ENCODE data around the gene ENPP6.
"Not testable (repeated sequence)": the region's sequence is repeated elsewhere in the genome, so short reads cannot be mapped to it uniquely, and the experiment has no call there.

Gene ENPP6

DNA sequence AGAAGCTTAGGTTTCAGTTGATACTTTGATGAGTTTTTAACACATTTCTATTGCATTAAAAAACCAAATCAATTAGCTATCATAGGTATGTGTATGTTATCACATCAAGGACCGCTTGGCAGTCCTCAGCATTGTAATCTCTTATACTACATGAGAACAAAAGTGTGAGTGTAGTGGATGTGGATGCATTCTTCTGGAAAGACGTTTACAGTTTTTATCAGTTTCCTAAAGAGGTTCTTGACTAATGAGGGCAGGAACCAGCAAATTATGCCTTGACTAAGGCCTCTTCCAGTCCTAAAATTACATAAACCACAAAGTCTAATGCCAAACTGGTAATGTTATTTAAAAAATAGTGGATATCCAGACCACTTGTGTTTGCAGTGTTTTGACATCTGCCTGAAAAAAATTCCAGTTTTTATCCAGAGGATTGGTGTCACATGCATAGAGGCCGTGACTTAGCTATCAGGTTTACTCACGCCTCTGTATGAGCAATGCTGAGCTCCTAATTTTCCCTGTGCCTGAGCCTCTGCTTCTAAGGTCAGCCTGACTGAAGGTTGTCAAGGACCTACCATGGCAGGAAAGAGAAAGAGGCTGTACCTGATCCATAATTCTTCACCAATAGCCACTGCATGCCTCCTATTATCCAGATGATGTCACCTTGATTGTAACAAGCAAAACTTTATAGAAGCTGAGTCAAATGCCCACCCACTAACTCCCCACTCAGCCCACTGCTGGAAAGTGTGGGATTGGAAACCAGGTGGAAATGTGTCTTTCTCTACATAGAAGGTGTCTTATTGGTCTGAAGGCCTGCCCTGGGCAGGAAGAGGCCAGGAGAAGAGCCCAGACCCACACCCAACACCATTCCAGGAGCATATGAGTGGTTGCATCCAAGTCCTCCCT is 68.7 kb downstream of the ENPP6 start:
- DNase-seq (ENCODE audit: low read depth in 2 of 2) = no peak

DNA sequence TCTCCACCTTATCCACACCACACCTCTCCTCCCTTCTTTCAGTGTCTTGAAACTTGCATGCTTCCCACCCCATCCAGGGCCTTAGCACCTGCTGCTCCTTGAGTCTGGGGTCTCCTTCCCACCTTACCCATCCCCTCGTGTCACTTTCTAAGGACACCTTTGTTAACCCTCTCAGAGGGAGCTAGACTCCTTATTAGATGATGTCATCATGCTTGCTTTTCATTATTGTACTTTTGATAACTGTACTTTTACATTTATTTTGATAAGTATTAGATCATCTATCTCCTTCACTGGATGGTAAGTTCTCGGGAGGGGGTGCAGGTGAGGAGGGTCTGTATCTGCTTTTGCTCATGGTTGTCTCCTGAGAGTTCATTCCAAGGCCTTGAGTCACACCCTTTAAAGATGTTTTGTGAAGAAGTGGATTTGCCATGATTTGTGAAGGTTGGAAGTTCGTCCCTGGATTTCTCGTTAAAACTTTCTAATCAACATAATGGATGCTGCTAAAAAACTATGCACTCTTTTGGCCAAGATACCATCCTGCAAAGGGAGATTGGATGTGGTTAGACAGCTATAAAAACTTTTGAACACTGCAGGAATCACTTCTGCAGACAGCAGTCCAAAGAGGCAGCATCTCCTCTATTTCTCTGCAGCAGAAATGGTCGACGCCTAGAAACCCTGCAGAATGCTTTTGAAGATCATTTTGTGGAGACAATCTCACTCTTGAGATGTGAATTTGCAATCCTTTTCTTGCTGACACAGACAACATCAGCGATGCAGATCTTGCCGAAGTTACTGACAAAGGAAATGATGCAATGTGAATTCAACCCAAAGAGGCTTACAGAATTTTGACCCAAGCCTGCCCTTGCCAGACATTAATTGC is 69.6 kb downstream of the ENPP6 start:
- no peak for DNase-seq (ENCODE audit: low read depth in 2 of 2)

DNA sequence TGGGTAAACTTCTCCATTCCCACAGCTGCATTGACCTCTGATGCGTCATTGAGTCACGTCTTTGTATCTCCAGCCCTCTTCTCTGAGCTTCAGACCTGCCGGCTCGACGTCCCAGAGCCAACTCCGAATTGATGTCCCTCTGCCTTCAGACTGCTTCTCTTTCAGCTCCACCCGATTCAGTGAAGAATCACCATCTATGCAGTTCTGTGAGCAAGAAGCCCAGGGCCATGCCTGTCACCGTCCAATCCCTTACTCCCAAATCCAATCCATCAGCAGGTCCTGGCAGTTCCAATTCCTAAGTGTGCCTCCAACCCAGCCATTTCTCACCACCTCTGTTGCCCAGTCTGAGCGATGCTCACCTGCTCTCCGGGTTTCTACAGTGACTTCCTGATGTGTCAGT is 70.7 kb downstream of the ENPP6 start:
- no peak for DNase-seq (ENCODE audit: low read depth in 2 of 2)

DNA sequence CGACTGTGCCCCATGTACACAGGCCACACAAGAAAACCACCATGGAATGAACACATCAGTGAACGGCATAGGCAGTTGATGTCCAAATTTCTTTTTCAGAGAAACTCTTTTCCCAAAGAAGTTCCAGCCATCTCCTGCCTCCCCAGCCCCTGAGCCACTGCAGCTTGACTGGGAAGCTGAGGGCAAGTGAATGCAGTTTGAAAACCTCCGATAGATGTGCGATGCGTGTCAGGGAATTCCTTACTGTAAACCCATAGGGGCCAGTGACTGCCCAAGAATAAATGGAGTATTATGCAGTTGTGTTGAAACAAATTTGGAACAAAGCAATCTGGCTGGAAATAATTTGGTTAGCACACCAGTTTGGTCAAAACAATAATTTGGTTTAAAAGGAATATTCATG is 72.1 kb downstream of the ENPP6 start:
- no peak for DNase-seq (ENCODE audit: low read depth in 2 of 2)

DNA sequence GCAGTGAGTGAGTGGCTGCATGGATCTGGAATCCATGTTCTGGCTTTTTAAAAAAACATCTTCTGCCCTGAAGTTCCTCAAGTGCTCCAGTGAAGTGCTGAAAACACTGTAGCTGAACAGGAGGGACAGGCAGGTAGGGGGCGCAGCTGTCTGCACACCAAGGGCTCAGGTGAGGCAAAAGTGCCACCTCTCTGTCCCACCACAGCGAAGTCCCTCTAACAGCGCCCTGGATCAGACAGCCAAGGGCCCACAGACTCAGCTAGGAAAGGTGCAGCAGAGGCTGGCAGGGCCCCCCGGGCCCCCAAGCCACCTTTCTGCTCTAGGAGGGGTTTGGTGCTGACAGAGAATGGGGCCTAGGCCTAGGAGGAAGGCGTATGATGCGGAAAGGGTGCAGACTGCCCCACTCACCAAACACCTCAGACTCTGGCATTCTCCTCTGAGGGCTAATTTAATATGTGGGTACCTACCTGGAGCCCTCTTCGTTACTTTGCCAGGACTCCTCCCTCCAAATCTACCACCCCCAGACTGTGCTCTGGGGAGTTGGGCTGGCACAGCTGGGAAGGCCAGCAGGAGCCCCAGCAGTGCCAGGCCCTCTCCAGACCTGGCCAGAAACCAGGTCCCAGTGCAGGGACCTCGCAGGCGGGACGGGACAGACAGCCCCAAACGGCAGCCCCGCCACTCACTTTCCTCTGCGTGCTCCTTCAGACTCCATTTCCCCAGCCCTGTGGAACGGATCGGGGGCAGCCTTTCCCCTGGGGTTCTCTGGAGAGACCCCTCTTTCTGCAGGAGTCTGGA is 73.7 kb downstream of the ENPP6 start:
- no peak for DNase-seq (ENCODE audit: low read depth in 2 of 2)

DNA sequence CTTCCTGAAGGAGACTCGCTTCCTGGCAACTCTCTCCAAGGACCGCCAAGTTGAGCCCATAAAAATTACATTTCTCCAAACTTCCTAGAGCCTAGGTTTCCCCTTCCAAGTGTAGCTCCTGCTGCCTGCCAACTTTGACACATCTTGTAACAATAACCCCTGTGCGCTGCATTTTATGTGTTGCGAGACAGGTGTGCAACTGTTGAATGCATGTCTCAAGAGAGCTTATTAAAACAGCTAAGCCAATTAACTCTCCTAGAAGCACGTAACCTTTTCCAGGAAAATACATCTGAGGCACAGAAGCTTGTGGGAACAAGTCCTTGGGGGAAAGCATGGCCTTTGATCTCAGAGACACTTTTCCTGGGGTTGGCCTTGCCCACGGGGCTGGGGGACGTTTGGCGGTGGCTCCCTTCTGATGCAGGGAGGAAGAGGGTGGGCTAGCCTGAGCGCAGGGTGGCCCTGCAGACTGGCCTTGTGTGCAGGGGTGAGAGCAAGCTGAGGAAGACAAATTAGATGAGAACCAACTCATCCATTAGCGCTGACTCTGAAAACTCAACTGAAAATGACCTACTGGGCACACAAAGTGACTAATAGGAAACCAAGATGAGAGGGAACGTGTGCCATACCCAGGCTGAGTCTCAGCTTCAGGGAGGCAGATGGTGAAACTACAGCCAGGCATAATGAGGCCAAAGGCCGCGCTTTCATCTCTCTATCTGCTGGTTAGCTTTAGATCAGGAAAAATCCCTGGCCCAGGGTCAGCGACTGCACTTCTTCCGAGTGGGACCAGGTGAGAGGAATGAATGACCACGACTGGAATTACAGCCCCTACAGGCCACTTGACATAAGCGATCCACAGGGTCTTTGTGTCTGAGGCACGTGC is 75.3 kb downstream of the ENPP6 start:
- DNase-seq (ENCODE audit: low read depth in 2 of 2) = no peak

DNA sequence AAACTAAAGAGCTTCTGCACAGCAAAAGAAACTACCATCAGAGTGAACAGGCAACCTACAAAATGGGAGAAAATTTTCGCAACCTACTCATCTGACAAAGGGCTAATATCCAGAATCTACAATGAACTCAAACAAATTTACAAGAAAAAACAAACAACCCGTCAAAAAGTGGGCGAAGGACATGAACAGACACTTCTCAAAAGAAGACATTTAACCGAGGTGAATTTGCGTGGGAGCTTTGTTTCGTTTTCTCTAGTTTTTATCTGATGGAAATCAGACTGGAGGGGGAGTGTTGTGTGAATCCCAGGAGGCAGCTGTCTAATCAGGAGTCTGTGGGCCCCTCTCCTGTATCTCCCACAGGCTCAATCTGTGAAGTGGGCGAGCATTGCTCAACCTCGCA is 76.8 kb downstream of the ENPP6 start:
- DNase-seq (ENCODE audit: low read depth in 2 of 2) = not testable (repeated sequence)

DNA sequence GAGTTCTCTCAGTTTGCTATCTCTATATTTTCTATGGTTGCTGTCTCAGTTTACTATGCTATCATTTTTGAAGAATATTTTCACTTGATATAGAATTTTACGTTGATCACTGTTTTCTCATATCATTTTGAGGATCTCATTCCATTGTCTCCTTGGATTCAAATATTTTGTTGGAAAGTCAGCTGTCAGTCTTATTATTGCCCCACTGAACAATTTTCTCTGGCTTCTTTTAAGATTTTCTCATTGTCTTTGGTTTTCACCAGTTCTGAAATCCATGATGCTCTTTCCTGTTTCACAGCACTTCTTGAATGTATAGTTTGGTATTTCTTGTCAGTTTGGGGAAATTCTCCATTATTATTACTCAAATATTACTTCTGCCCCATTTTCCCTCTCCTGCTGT is 81.1 kb downstream of the ENPP6 start:
- no peak for DNase-seq (ENCODE audit: low read depth in 2 of 2)

DNA sequence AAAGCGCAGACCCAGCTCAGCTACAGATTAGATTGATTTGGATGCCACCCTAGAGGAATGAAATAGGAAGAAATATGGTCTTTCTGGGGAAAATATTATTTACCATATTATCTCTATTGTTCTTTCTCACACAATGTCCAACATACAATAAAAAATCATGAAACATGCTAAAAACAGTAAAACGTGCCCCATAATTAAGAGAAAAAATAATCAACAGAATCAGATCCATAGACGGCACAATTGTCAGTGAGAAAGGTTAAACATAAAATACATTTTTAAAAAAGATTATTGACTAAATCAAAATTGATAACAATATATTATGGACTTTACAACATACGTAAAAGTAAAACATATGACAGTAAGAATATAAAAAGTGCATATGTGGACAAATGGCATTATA is 90.9 kb downstream of the ENPP6 start:
- DNase-seq (ENCODE audit: low read depth in 2 of 2) = no peak

DNA sequence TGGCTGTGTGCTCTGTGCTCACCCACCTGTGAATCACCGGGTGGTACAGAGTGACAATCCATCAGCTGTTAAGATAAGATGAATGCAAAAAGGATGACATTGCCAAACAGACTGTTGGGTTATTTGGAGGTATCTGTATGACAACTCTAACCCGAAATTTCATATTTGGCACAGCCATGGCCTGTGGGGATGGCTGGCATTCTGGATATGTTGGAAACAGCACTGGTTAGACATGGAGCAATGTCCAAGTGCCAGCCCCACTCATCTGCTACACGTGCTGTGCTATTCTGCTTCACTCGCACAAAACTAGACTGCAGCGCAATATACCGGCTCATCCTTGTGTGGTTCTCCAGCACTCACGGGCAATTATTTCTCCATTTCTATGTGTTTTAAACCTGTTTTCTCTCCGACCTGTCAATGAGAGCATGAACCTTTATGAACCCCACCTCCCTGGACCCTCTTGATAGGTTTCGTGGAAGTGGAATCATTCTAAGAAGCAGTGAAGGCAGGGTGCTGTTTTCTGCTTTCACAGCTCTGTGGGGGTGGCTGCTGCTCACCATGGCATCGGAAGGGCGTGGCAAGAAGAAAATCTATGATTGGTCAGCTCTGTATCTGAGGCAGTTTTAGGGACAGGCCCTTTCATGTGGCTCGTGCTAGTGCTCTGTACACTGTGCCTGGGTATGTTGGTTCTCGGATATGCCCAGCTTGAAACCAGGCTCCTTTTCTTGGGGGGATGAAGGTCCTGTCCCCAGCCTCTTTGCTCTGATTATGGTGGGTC is 94.9 kb downstream of the ENPP6 start:
- no peak for DNase-seq (ENCODE audit: low read depth in 2 of 2)

DNA sequence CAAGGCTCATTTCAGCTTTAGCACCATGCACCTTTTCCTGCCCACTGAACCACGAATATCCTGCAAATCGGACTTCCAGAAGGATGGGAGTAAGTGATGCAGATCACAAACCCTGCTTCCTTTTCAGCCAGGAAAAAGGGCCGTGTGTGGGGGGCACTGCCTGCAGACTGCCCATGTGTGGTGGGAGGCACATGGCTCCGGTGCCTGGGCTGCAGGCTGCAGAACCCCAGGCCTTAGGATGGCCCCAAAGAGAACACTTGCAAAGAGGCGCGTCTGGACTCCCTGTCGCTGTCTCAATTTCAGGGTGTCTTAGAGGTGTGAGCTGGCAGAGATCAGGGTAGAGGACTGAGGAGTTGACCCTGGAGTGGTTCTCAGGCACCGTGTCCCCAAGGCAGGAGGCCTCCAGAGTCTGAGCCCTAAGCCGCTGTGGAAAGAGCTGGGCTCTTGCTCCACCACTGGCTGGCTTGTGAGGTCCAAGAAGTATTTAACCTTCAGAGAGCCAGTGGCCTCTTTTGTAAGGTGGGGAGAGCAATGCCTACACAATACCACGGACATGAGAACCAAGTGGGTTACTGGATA is 97.0 kb downstream of the ENPP6 start:
- DNase-seq (ENCODE audit: low read depth in 2 of 2) = no peak

DNA sequence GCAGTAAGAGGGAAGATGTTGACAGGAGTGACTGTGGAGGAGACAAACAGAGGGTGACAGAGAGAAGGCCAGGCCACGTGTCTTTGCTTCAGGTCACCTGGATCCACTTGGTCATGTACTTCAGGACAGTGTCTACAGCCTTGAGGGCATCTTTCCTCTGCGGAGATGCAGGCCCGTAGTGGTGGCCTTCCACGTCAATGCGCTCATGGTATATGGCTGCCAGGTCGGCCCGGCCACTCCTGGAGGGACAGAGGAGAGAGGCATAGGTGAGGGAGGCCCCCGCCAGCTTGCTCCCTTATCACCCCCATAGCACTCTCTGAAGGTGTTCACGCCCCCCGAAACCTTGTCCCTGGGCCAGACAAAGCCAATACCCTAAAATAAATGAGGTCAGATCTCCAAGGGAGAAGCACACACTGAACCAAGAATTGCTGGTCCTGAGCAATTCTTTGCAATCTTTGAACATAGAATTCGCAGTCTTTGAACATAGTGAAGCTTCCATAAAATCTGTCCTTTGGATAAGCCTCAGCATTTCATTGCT is 99.9 kb downstream of the ENPP6 start:
- DNase-seq (ENCODE audit: low read depth in 2 of 2) = no peak

DNA sequence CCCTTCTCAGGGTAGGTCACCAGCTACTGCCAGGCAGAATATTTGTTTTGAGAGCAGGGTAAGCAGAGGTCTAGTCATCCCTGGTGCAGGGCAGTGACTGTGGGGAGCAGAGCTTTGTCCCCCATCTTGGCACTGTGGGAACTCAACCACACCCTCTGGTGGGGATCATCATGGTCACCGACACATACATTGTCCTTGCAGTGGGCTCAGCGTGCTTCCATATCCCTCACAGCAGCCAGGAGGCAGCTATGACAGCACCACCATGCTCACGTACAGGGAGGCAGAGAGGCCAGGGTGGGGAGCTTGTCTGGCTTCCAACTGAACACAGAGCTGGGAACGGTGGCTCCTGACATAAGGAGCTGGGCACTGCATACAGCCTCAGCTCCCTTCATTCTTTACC is 102.3 kb downstream of the ENPP6 start:
- no peak for DNase-seq (ENCODE audit: low read depth in 2 of 2)

DNA sequence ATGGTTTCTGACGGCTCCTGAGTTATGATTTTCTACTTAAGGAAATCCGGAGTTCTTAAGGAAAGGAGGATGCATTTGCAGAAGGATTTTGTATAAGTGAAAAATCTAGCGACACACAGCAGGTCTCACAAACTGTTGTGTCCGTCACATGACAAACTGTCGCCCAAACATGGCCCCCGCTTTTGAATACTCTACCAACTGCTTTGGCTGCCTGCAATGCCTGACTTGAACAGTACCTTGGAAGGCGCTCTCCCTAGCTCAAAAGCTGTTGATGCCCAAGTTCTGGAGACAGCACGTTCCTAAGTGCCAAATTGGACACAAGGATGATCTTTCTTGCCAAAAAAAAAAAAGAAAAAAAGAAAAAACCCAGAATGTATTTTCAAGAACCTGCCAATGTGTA is 103.2 kb downstream of the ENPP6 start:
- no peak for DNase-seq (ENCODE audit: low read depth in 2 of 2)

DNA sequence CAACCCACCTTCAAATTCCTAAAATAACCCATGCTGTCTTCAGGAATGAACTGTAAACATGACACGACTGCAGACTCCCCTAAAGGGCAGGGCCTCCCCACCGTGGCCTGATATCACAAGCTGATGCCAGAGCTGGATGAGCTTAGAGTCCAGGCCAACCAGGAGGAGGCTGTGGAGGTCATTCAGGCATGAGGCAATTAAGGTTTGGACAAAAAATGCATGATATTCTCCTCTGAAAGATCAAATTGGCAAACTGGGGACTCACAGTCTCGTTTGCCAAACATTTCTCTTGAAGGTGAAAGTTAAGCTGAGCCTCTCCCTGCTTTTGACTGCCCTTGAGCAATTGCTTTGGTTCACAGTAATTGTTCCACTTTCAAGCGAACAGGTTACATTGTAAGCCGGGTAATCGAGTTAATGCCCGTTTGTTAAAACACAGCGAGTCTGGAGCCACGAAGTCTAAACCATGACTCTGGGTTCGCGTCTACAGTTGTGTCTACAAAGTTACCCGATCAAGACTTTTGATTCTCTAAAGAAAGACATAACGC is 105.6 kb downstream of the ENPP6 start:
- DNase-seq (ENCODE audit: low read depth in 2 of 2) = no peak

DNA sequence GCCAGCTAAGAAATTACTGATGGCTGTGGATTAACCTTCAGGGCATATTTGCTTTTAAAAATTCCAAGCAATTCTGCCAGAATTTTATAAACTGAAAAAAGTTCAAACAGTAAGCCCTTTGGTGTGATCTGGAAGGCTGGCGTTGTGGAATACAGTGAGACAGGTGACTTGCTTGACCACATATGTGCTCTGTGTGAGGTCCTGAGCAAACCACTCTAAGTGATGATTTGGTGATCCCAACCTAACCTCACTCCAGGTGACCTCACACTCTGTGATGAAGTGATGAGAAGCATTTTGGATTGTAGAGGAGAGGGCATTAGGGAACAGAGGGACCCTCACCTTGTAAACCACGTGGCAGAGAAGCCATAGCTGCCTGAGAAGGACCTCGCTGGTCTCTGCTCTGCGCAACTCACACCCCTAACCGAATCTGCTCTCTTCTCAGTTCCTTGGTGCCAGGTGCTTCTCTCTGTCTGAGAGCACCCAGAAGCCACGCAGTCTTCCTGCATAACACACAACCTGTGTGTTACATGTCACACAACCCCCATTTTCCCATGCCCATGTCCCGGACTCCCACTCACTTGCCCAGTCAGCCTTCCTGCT is 106.3 kb downstream of the ENPP6 start:
- no peak for DNase-seq (ENCODE audit: low read depth in 2 of 2)

DNA sequence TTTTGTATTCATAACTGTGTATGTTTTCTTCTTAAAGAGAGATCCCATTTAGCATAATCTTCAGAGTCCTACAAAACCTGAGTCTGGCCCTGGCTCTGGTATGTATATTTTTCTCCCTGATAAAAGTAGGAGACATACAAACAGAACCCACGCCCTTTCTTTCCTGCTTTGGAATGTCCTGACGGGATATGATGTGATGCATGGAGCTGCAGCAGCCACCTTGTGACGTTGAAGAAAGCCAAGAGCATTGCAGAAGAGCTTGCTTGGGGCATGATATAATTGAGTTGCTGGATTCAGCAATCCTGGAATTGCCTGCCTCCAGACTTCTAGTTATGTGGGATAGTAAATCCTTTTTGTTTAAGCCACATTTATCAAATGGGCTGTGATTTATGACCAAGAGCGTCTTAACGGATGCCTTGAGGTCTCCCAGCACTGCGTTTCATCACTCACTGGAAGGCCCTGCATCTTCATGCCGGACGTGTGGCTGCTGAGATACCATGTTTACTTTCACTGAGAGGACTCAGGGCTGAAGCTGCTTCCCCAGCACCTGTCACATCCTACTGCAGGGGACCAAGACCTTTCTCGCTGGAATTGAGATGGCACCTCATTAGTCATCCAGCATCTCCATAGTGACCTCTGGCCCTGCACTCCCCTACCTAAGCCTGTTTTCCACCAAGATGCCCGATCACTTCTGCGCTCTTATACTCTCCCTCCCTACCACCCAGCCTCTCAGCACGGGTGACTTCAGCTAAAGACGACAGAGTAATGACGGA is 107.0 kb downstream of the ENPP6 start:
- no peak for DNase-seq (ENCODE audit: low read depth in 2 of 2)

DNA sequence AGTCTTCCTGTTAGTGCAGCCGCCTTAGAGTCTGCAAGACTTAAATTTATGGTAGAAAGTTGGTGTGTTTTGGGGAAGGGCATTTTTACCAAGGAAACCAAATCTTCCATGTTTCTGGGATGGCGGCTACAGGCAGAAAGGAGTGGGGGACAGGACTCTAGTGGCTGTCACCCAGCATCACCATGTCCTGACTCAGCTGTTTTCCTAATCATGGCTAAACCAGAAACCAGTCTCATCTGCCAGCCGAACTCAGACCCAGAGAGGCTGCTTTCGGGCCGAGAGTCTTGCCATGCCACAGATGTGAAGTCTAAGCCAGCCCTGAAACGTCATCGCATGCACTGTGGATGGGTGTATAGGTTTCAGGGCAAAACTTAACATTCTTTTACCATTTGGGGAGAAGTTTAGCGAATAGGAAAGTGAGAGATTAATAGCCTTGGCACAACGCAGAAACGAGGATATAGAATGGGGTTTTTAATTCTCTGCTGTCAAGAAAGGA is 109.6 kb downstream of the ENPP6 start:
- DNase-seq (ENCODE audit: low read depth in 2 of 2) = no peak

Measured in stimulated activated CD4-positive, alpha-beta T cell treated with anti-CD3 and anti-CD28 coated beads, Interleukin-1b, Interleukin-23, amount 100 ng/mL, for 1 hour (primary cell).